GM21717 (cell line): ENCODE measurements around the gene TBC1D22A.

Source experiments
- ATAC-seq: cut with Tn5 transposase; IDR thresholded peaks from one replicate; pipeline ENCODE4 v1.9.1; 2021; ENCODE audit warnings: mild to moderate bottlenecking, moderate library complexity; ENCODE audit not compliant: unreplicated experiment

The TBC1D22A gene

GRCh38 chr22:46829941-46830715, 67.7 kb downstream of the TBC1D22A start:
- no peak for ATAC-seq

GRCh38 chr22:46830841-46831240, 68.4 kb downstream of the TBC1D22A start:
- ATAC-seq: no peak

- ATAC-seq: no peak
These were observed 70.8 kb downstream of the TBC1D22A start for GRCh38 chr22:46833228-46833627.

- no peak for ATAC-seq
These were observed 71.7 kb downstream of the TBC1D22A start for GRCh38 chr22:46834021-46834737.

- ATAC-seq: no peak
These were observed 72.8 kb downstream of the TBC1D22A start for GRCh38 chr22:46835288-46835687.

GRCh38 chr22:46835693-46836092, 73.2 kb downstream of the TBC1D22A start:
- no peak for ATAC-seq

GRCh38 chr22:46841522-46841921, 79.1 kb downstream of the TBC1D22A start:
- no peak for ATAC-seq

GRCh38 chr22:46842606-46843005, 80.2 kb downstream of the TBC1D22A start:
- ATAC-seq: no peak

GRCh38 chr22:46843821-46844255, 81.4 kb downstream of the TBC1D22A start:
- no peak for ATAC-seq

GRCh38 chr22:46844606-46845210, 82.3 kb downstream of the TBC1D22A start:
- no peak for ATAC-seq

- ATAC-seq: no peak
These were observed 83.1 kb downstream of the TBC1D22A start for GRCh38 chr22:46845296-46846149.

GRCh38 chr22:46846150-46846831, 83.8 kb downstream of the TBC1D22A start:
- no peak for ATAC-seq

GRCh38 chr22:46846832-46847355, 84.4 kb downstream of the TBC1D22A start:
- ATAC-seq: no peak

- ATAC-seq: no peak
These were observed 85.7 kb downstream of the TBC1D22A start for GRCh38 chr22:46848197-46848596.

- no peak for ATAC-seq
These were observed 86.7 kb downstream of the TBC1D22A start for GRCh38 chr22:46849101-46849500.

GRCh38 chr22:46849951-46850350, 87.5 kb downstream of the TBC1D22A start:
- ATAC-seq: no peak

GRCh38 chr22:46851311-46851710, 88.9 kb downstream of the TBC1D22A start:
- no peak for ATAC-seq

GRCh38 chr22:46851941-46852340, 89.5 kb downstream of the TBC1D22A start:
- ATAC-seq: no peak

GRCh38 chr22:46852771-46853170, 90.3 kb downstream of the TBC1D22A start:
- ATAC-seq: no peak

GRCh38 chr22:46853191-46853590, 90.7 kb downstream of the TBC1D22A start:
- ATAC-seq: no peak
